ENCODE data around the gene ADD3.

ADD3 gene

DNA sequence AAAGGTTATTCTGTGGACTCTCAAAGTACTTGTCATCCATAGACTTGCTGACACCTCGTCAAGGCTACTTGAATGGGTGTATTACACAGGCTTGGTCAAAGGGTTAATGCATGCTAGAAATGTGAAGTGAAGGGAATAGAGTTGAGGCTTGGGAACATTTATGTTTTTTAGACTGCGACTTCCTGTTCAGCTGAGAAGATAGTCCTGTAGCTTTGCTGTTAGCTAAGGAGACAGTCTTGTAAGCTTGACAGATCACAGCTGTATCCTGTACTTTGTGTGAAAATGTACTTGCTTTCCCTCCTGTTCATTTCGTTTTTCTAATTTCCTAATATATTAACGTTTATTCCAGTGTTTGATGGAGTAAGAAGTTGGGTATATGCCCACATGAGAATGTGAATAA is 52.1 kb downstream of the ADD3 start:
- DNase-seq (ENCODE audit: low read depth, low spot score), result no peak

DNA sequence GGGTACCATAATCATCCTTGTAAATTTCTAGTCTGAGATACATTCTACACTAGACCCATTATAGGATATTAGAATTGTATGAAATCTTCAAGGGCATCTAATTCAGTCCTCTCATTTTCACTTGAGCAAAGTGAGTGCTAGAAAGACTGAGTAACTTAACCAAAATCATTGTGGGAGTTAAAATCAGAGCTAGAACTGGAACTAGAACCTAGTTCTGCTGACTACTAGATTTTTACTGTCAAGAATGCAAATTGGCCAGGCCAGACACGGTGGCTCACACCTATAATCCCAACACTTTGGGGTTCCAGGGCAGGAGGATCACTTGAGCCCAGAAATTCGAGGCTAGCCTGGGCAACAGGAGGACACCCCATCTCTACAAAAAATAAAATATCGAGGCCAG is 53.9 kb downstream of the ADD3 start:
- DNase-seq (ENCODE audit: low read depth, low spot score), result no peak

DNA sequence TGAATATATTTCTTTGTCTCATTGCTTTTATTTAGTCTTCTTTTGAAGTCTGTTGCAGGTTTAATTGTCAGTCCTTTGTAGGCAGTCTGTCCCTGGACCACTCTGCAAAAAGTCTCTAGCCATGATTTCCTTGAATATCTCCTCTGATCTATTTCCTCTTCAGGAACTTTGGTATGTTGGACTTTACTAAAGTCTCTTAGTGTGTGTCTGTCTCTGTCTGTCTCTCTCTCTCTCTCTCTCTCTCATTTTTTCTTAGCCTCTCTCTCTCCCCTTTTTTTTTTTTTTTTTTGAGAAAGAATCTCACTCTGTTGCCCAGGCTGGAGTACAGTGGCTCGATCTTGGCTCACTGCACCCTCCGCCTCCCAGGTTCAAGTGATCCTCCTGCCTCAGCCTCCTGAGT is 57.5 kb downstream of the ADD3 start:
- DNase-seq (ENCODE audit: low read depth, low spot score), result no peak

DNA sequence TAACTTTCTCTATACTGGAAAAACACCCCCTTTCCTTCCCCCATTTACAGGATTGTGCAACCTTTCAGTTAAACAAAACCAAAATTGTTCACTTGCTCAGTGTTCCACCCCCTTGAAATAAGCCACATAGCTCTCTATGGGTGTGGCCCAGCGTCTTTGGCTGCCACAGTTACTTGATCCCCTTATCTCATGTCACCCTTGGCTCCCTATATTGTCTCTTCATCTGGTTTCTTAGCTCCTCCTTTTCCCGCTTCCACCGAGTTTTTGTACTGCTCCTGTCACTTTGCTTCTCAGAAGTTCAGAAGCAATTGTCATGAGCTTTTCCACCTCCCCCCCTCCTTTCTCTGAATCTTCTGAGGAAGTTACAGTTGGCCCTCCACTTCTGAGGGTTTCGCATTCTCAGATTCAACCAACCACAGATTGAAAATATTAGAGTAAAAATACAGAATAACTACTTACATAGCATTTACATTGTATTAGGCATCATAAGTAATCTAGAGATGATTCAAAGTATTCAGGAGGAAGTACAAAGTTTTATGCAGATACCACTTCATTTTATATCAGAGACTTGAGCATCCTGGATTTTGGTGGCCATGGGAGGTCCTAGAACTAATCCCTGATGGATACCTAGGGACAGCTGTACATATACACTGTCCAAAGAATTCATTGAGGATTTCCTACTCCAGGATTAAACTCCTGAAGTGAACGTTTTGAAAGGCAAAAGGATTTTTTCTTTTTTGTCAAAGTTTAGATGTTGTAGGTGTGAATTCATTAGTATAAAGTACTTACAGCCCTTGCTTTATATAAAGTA is 60.4 kb downstream of the ADD3 start:
- peak; percentile 10 for DNase-seq (ENCODE audit: low read depth, low spot score)

DNA sequence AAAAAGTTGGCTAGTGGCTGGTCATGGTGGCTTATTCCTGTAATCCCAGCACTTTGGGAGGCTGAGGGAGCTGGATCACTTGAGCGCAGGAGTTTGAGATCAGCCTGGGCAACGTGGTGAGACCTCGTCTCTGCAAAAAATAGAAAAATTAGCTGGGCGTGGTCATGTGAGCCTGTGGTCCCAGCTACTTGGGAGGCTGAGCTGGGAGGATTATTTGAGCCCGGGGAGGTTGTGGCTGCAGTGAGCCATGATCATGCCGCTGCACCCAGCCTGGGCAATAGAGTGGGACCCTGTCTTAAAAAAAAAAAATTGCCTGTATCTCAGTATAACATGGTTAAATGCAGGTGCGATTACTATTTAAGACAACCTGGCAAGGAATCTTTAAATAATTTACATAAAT is 61.0 kb downstream of the ADD3 start:
- DNase-seq (ENCODE audit: low read depth, low spot score), result no peak

DNA sequence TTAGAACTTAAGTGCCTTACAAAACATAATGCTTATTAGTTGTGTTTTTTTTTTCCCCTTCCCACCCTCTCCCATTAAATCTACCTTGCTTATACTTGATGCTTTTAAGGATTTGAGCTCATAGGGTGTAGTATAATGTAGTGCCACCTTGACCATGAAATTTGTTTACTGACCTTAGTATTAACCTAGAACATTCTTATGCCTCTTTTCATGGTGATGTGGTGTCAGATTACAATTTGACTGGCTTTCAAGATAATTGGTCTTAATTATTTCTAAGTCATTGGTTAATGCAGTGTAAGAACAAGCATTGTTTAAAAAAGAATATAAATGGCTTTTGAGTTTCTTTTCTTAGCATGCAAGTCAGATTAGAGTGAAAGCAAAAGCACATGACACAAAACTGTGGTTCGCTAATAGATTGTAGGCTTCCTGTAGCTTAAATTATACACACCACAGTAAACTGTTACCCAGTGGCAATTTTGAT is 61.8 kb downstream of the ADD3 start:
- DNase-seq (ENCODE audit: low read depth, low spot score), result no peak

DNA sequence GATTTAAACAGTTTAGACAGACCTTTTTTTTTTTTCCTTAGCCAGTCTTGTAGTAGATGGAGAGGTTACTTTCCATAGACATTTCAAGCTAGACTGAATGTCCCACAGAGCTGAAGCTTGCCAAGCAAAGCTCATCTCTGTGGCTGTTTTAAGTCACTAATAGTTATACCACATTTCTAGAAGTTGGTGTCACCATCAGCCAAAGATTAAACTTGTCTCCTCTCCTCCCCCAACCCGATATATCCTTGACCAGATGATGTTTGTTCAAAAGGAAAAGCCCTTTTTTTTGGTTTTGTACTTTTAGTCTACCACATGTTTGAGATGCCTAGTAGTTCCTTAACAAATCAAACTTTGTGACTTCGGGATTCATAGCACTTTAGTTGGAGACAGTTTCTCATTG is 66.1 kb downstream of the ADD3 start:
- no peak for DNase-seq (ENCODE audit: low read depth, low spot score)

DNA sequence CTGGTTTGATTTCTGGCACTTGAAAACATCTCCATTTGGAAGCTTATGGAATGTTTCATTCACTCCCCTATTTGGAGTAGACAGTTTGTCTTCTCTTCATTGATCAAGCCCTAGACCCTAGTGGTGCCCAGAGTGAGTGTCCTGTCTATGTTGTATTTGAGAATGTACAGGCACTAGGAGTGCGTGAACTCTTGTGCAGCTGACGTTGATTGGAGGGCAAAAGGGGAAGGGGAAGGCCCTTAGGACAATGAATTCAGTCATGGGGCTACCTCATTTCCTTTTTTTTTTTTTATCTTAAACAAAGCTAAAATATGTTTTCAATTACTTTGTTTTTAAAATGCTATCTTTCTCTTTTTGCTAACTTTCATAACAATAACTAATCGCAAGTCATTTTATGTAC is 66.5 kb downstream of the ADD3 start:
- no peak for DNase-seq (ENCODE audit: low read depth, low spot score)

DNA sequence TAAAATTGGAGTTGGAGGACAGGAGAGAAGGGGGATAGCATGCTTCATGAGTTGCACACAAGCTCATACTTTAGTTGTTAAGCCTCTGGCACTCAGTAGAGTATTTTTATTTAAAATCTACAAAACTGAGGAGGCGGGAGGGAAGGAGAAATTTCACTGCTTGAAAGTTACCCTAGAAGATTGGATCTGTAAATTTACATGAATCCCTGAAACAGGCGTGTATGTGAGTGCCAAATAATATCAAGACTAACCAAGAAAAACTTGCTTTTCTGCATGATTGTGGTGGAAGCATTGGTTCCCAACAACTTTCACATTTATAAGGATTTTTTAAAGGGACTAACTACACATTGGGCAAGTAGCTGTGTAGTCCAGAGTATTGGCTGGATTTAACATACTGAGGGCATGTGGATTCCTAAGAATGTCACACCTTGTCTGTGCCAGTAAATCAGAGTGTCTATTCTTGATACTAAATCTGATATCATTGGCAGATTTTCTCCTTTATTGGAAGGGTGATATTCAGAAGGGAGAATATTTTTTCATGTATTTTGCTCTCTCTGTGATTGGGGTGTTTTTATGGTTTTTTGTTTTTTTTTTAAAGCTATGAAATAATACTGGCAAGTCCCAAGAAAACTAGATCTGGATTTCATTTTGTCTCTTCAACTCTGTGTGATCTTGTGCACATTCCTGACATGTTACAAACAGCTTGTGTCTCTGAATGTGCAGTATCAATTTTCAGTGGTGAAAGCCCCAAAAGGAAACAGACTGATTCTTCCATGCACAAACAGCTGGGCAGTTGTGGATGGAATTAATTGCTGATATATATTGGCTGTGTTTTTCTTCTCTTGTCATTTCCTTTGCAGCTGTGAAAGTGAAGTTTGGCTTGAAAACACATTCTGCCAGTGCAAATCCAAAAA is 67.2 kb downstream of the ADD3 start:
- DNase-seq (ENCODE audit: low read depth, low spot score), result no peak

DNA sequence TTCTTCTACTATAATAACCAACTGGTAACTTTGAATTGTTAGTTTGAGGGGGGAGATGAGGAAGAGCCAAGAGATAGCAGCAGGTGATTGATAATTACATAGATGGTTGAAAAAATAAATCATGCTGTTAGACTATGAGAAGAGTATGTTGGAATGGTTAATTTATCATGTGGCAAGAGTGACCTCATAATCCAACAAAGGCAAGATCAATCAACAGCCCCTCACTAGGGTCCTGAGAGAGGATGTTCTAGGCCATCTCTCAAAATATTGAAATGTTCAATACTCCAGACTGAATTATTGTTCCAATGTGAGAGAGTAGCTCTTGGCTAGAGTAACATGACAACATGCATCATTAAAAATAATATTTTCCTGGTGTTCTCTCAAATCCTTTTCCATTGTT is 67.9 kb downstream of the ADD3 start:
- DNase-seq (ENCODE audit: low read depth, low spot score), result no peak

DNA sequence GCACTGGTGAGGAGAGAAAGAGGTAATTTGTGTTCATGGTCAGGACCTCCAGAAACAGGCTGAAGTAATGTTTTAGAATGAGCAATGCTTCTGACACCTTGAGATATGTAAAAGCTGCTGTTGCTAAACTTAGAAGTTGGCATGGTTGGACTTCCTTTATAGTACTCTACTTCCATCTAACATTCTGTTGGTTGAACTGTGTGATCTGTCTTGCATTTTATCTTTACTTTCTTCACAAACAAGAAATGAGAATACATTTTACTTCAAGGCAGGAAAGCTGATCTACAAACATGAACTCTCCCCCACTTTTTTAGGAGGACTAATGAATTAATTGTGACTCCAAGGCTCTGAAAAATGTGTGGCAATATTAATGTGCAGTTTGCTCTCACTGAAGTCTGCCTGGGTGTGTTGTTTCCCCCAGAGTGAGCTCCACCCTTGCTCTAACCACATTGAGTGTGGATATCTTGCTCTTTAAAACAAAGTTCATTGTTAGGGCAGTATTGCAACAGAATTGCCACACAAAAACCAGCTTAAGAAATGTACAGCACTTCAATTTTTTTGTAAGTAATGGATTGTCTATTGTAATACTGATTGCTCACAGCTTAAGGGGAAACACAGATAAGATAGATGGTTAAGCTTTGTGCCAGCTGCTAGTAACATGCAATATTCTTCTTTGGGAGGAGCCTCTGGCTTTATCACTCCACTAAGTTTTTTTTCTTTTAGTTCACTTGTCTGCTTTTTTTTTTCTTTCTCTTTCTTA is 69.0 kb downstream of the ADD3 start:
- DNase-seq (ENCODE audit: low read depth, low spot score), result no peak

DNA sequence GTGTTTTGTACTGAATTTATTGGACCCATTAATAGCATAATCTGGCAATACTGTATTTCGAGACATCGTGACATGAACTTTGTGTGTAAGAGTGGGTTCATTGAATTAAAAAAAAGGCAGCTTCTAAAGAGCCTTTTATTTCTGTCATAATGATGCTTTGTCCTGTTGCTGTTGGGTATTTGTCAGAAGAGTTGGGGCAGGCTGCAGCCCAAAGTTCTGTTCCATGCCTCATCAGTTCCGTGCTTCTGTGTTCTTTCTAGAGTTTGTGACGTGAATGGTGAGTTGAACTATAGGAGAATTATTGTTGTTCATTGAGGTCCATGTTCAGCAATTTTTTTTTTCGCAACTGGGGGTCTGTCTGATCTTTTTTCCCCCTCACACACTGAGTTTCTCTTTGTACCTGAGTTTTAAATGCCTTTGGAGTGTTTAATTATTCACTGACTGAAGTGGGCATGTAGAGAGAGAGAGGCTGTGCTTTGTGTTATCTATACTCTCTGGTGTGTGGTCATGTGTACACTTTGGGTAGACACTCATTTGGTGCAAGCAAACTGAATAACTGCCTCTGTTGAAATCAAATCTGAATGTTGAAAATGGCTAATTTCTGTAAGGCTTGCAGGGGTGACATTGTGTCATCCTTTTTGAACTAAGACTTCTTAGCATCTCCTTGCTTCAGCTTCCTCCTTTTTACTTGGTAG is 69.8 kb downstream of the ADD3 start:
- DNase-seq (ENCODE audit: low read depth, low spot score), result no peak

DNA sequence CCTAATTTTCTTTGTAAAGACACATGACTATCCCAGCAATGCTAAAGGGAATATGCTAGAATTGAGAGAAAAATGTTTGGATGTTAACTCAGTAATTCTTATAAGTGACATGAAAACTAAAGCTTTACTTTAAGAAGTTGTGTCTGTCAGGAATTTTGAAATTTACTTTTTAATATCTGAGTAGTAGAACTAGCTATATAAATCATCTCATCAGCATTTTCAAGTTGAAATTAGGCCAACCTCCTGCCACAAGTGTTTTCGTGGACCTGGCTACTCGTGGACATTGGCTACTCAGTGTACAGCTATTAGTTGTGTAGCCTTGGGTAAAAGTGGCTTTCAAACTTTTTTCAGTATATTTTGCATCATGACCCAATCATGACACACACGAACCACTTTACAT is 70.5 kb downstream of the ADD3 start:
- no peak for DNase-seq (ENCODE audit: low read depth, low spot score)

DNA sequence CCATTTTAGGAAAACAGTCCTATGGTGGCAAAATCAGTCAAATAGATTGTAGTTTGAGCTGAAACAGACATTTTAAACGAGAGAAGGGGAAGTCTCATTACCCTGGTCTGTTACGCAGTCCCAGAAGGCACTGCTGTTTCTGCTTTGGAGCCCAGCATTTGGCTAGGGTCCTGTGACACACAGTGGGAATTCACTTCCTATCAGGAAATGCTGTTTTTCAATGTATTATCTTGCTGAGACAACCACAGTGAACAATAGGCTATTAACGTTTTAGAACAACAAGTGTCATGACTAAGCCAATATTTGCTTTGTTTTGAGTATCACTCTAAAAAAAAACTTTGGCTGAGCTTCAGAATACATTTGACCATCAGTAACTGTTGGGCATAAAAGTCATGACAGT is 74.1 kb downstream of the ADD3 start:
- DNase-seq (ENCODE audit: low read depth, low spot score), result no peak

DNA sequence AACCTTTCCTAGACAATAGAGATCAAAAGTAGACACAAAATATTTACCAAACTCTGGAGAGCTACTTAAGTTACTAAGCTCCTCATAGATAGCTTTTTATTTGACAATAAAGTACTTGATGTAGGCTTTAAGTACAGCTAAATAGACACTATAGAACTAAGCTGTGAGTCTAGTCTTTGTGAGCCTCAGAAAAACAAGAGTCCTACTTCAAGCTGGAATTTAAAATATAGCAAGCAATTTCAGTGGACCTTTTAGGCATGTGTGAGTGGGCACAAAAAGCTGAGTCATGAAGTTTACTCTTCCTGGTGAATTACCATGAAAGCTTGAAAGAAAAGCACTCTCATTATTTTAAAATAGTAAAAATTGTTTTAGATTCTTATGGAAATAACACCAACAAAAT is 76.1 kb downstream of the ADD3 start:
- no peak for DNase-seq (ENCODE audit: low read depth, low spot score)

DNA sequence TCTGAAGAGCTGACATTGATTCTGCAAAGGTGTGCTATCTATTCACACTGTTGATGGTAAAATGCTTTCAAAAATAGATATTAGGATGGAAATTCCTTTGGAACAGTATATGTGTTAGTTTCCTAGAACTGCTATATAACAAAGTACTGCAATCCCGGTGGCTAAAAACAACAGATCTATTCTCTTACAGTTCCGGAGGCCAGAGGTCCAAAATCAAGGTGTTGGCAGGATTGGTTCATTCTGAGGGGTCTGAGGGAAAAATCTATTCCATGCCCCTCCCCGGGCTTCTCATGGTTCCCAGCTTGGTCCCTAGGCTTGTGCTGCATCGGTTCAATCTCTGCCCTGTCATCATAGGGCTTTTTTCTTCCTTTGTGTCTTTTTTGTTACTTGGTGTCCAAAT is 79.9 kb downstream of the ADD3 start:
- DNase-seq (ENCODE audit: low read depth, low spot score), result no peak

DNA sequence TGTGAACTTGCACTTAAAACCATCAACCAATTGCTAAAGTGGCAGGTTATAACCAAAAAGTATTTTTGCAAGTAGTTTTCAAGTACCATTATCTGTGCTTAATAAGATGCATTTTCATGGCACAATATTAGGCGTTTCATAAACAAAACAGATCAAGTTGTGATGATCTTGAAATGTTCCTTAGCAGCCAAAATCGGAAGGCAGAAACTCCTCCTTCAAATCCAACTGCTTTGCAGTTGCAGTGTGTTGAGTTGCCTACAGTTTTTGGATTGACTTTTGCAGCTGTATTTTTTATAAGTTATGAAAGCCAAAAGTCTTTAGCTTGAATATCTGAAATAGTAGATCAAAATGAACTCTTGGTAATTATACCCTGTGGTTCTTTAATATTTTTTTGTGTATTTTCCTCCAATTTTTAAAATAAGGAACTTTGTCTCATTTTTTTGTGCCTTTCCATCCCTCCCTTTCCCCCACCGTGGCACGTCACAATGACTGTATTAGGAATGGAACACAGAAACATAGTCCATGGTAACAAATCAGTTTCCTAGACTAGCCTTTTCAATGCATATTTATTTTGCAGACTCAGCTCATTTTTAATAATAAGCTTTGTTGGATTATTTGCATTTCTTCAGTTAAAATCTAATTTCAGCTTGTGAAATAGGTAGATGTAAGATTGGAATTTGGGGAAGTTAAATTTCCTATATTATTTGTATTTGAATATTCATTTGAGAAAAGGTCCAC is 80.8 kb downstream of the ADD3 start:
- no peak for DNase-seq (ENCODE audit: low read depth, low spot score)

DNA sequence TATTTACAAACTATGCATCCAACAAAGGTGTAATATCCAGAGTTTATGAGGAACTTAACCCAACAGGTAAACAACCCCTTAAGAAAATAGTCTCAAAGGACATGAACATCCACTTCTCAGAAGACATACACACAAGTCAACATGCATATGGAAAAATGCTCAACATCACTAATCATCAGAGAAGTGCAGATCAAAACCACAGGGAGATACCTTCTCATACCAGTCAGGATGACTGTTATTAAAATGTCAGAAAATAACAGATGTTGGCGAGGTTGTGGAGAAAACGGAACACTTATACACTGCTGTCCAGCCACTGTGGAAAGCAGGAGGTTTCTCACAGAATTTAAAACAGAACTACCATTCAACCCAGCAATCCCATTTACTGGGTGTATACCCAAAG is 84.0 kb downstream of the ADD3 start:
- DNase-seq (ENCODE audit: low read depth, low spot score), result no peak

DNA sequence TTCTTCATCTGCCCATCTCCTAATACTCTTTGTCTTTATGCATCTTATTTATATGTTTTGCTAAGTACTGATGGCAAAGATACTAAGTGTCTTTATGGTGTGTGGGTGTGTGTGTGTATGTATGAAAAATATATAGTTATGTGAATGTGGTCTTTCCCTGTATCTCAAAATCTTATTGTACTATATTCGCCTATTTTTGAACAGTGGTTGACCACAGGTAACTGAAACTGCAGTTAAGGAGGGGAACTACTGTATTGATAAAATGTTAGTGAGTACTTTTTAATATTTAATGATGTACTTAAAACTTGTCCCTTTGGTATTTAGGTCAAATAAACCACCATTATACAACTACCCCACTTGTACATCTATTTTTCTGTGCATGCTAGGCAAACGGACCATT is 85.9 kb downstream of the ADD3 start:
- no peak for DNase-seq (ENCODE audit: low read depth, low spot score)

DNA sequence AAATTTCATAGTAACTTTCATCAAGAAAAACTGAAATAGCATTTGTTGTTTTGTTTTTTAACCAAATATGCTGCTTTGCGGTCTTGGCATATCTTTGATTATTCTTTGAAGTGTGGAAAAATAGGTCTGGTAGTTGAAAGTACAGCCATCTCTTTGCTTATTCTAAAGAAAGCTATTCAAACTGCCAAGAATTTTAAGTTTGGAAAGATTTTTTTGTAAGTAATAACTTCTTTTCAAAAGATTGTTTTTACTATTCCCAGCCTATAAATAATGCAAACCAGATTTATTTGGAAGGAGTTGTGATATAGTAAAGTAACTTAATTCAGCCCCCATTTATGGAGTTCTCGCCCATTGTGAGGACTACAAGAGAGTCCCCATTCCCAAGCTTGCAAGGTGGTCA is 87.0 kb downstream of the ADD3 start:
- no peak for DNase-seq (ENCODE audit: low read depth, low spot score)
